Measurements from ENCODE around the gene FCRLB.
A peak's percentile ranks its signal among the peaks of the same experiment; 100 is the strongest.

The FCRLB gene

DNA sequence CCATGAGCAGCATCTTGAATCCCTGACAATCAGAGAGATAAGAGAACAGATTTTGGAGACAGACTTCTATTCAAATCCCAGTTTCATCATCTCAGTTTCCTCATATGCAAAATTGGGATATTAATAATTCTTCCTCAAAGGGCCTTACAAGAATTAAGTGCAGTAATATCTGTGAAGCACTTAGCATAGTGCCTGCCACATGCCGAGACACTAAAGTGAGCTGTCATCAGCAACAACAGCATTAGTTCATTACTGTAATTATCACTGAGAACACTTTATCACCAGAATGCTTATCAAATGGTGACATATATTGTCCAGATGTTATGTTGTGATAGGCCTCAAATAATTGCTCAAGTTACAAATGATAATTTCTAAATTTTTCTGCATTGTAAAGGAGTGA is 922 bp upstream of the FCRLB start:
- no peak for DNase-seq (ENCODE audit: low spot score)
- in situ Hi-C loops (cut with MboI; ENCODE audit: low pct_unique_long_range_greater_than_20kb, low sequenced_read_pairs, unreplicated experiment): loop anchor here (25.0 kb wide), 1 partner anchor 533 kb away; the partner anchor contains the start of genes ADAMTS4 and B4GALT3
- no peak for TF ChIP-seq CTCF (IDR thresholded peaks at IDR 0.05; ENCODE audit: extremely low read depth, insufficient read depth, missing control alignments)

- no peak for DNase-seq (ENCODE audit: low spot score)
- in situ Hi-C loops (cut with MboI; ENCODE audit: low pct_unique_long_range_greater_than_20kb, low sequenced_read_pairs, unreplicated experiment): loop anchor here (25.0 kb wide), 1 partner anchor 535 kb away; the partner anchor contains the start of genes ADAMTS4 and B4GALT3
- no peak for TF ChIP-seq CTCF (IDR thresholded peaks at IDR 0.05; ENCODE audit: extremely low read depth, insufficient read depth, missing control alignments)
Measured at GRCh38 chr1:161721738-161722343, 497 bp downstream of the FCRLB start.

DNA sequence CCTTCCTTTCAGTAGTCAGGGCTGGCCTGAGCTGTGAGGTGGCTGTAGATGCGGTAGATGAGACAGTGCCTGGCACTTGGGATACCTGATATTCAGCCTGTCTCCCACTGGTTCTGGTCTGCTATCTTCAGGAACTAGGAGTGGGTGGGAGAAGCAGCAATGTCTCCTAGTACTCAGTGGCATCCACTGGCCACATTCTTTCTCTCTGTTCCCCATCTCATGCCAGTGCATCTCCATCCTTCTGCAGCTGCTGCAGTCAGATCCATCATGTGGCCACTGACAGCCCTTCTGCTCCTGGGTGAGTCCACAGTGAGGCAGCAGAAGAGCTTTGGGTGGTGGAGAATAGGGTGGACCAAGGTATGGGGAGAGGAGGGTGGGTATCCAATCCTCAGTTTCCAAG is 1.1 kb downstream of the FCRLB start:
- in situ Hi-C loops (cut with MboI; ENCODE audit: low pct_unique_long_range_greater_than_20kb, low sequenced_read_pairs, unreplicated experiment): loop anchor here (25.0 kb wide), 1 partner anchor 535 kb away; the partner anchor contains the start of genes ADAMTS4 and B4GALT3
- no peak for DNase-seq (ENCODE audit: low spot score)

GRCh38 chr1:161723459-161724141 is 2.3 kb downstream of the FCRLB start:
- DNase-seq (ENCODE audit: low spot score): no peak
- TF ChIP-seq CTCF (IDR thresholded peaks at IDR 0.05; ENCODE audit: extremely low read depth, insufficient read depth, missing control alignments): no peak
- in situ Hi-C loops (cut with MboI; ENCODE audit: low pct_unique_long_range_greater_than_20kb, low sequenced_read_pairs, unreplicated experiment): loop anchor here (25.0 kb wide), 1 partner anchor 536 kb away; the partner anchor contains the start of genes ADAMTS4 and B4GALT3

More for the DNA sequence above, 1.1 kb downstream of the FCRLB start:
- TF ChIP-seq CTCF (IDR thresholded peaks at IDR 0.05; ENCODE audit: extremely low read depth, insufficient read depth, missing control alignments): no peak

GRCh38 chr1:161725258-161725907 is 4.0 kb downstream of the FCRLB start:
- in situ Hi-C loops (cut with MboI; ENCODE audit: low pct_unique_long_range_greater_than_20kb, low sequenced_read_pairs, unreplicated experiment): loop anchor here (25.0 kb wide), 1 partner anchor 88 kb away; the partner anchor contains the start of gene FCGR3B
- DNase-seq (ENCODE audit: low spot score): peak; percentile 22

- no peak for TF ChIP-seq CTCF (IDR thresholded peaks at IDR 0.05; ENCODE audit: extremely low read depth, insufficient read depth, missing control alignments)
- in situ Hi-C loops (cut with MboI; ENCODE audit: low pct_unique_long_range_greater_than_20kb, low sequenced_read_pairs, unreplicated experiment): loop anchor here (25.0 kb wide), 1 partner anchor 89 kb away; the partner anchor contains the start of gene FCGR3B
- DNase-seq (ENCODE audit: low spot score): peak; percentile 38
Measured at GRCh38 chr1:161725908-161726472, 4.6 kb downstream of the FCRLB start.

Data from GM13977 (cell line).